ENCODE data around the gene CORO1C.
"Not testable (repeated sequence)": the region's sequence is repeated elsewhere in the genome, so short reads cannot be mapped to it uniquely, and the experiment has no call there.

The CORO1C gene

GRCh38 chr12:108629151-108629550, 102.2 kb downstream of the CORO1C start:
- no peak for DNase-seq

DNA sequence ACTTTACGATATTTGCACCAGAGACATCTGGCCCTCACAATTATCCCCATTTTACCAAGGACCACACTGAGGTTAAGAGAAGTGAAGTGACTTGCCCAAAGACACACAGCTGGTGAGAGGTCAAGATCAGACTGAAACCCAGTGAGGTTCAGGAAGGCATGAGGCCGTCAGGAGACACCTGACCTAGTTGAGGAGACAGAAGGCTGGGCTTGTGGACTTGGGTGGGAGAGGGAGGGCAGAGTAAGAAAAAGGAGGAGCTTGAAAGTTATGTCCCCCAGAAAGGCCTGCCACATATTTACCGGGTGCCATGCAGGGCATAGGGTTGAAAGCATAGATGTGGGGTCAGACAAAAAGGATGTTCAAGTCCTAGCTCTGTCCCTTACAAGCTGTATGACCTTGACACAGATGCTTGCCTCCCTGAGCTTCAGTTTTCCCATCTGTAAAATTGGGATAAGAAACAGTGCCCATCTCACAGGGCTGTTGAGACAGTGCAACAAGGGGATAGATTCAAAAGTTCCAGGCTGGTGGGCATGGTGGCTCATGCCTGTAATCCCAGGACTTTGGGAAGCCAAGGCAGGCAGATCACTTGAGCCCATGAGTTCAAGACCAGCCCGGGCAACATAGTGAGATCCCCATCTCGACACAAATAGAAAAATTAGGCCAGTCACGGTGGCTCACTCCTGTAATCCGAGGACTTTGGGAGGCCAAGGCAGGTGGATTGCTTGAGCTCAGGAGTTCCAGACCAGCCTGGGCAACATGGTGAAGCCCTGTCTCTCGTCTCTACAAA, 104.0 kb downstream of the CORO1C start:
- DNase-seq = no peak

DNA sequence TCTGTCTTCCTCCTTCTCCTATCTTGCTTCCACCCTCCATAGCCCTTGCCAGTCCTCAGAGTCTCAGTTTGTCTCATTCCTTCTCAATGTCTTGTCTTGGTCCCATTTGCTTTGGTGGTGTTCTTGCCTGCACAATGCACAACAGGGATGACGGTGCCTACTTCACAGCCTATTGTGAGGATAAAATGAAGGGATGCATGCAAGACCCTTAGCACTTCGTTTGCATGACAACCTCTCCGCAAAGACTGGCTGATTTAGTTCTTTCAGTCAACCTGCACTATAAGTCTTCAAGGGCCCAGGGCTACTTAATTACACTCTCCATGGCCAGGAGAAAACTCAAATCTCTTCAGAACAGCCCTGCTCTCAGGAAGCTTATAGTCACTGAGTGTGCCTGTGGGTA, 106.1 kb downstream of the CORO1C start:
- DNase-seq = no peak

- no peak for DNase-seq
These were observed 107.7 kb downstream of the CORO1C start for GRCh38 chr12:108623577-108623976.

GRCh38 chr12:108622921-108623514, 108.3 kb downstream of the CORO1C start:
- no peak for DNase-seq

DNA sequence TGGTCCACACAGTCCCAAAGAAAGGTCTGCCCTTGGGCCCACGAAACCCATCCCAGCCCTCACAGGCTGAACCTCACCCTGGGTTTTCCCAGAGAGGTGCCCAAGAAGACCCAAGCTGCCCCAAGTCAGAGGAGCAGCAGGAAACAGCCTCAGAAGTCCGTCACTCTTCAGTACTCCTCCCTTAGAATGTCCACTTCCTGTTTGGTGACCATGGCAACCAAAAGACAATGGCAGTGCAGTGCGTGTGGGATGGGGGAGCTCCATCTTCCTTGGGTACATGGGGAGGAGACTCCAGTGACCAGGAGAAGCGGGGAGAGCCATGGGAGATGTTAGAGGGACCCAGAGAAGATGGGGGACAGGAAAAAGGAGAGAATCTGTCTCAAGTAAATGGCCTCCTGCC, 108.9 kb downstream of the CORO1C start:
- DNase-seq = no peak

- no peak for DNase-seq
These were observed 110.2 kb downstream of the CORO1C start for GRCh38 chr12:108621161-108621560.

- no peak for DNase-seq
These were observed 111.0 kb downstream of the CORO1C start for GRCh38 chr12:108620236-108620879.

GRCh38 chr12:108619369-108620160, 111.8 kb downstream of the CORO1C start:
- no peak for DNase-seq

- not testable (repeated sequence) for DNase-seq
These were observed 112.4 kb downstream of the CORO1C start for GRCh38 chr12:108618953-108619274.

- peak; percentile 17 for DNase-seq
These were observed 113.0 kb downstream of the CORO1C start for GRCh38 chr12:108618079-108618952.

DNA sequence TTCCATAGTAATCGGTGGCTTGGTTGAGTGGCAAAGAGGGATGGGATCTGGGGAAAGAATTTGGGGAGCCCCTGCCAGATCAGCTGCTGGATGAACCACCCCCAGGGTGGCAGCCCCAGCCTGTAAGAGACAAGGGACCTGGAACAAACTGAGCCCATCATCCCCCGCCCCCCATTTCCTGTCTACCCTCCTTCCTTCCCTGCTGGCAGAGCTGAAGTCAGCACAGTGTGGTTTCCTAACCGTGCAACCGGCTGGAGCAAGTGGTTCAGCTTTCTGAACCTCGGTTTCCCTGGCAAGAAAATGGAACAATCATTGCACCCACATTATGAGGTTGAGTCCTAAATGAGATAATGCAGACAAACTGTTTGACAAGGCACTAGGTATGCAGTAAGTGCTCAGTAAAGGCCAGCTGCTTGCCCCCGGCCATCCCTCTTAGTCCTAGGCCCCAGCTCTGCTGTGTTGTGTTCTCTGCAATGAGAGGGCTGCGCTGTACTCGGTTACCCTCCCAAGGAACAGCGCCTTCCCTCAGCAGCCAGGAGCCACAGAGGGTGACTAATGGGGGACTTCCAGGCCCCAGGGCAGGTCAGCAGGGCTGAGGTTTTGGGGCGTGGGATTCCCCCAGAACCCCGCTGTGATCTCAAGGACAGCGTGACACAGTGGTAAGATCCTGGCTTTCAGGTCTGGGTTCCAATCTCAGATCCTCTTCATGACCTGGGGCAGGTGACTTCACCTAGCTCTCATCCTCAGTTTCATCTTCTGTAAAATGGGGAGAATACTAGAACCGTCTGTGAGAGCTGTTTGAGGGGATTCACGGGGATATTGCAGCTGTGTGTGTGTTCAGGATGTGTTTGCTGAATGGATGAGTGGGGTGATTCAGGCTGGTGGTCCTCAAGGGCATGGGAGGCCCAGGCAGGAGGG, 114.1 kb downstream of the CORO1C start:
- DNase-seq = no peak

- no peak for DNase-seq
These were observed 115.0 kb downstream of the CORO1C start for GRCh38 chr12:108616359-108616758.

DNA sequence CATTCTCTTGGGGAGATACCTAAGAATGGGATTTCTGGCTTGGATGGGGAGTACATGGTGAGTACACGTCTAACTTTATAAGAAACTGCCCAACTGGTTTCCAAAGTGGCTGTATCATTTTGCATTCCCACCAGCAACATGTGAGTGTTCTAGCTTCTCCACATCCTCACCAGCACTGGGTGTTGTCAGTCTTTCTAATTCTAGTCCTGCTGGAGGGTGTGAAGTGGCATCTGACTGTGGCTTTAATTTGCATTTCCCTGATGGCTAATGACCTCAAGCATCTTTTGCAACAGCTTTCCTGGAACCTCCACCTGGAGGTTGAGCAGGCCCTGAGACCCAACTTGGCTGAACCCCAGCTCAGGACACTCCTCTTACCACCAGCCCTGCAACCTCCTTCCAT, 115.4 kb downstream of the CORO1C start:
- DNase-seq = no peak

GRCh38 chr12:108614639-108615038, 116.7 kb downstream of the CORO1C start:
- DNase-seq = no peak

DNA sequence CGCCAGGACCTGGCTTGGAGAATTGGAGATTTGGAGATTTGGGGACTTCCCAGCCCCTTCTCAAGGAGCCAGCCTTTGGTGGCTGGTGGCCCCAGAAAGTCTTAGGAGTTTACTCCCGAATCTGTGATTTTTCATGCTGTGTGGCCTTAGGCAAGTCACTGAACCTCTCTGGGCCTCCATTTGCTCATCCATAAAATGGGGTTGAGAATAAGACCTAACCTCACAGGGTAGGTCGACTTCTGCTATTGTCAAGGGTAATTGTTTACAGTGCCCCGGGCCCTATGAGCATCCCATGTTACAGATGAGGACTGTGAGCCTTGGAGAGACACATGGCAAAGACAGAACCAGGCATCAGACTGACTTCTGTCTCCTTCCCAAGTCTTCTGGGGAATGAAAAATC, 117.3 kb downstream of the CORO1C start:
- DNase-seq = no peak

DNA sequence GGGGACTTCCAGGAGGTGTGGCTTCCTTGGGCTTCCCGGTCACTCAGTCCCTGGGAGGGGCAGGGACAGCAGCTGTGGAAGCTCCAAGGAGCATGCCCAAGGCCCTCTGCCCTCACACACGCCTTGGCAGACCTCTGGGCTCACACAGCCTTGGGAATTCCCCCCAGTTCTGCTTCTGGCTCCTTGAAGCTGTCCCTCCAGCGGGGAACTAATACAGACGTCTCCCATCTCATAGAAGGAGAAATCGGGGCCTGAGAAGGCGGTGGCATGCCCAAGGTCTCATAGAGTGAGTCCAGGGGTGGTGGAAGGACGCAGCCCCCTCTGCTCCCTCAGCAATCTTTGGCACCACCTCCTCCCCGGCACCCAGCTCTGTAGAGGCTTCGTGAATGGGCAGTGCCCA, 117.8 kb downstream of the CORO1C start:
- no peak for DNase-seq

DNA sequence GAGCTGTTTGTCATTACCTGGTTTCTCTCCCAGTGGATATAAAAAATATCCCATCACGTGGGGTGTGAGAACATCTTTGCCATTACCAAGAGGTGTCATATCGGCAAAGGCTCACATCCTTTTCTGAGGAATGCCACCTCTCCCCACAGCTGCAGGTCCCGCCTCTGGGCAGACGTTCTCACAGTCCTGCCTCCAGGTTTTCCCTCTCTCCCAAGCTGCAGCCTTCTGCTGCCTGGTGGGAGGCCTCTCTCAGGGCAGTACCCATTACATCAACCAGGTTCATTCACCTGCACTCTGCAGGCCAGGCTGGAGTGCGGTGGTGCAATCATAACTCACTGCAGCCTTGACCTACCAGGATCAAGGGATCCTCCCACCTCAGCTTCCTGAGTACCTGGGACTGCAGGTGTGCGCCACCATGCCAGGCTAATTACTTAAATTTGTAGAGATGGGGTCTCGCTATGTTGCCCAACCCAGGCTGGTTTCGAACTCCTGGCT, 118.5 kb downstream of the CORO1C start:
- no peak for DNase-seq

DNA sequence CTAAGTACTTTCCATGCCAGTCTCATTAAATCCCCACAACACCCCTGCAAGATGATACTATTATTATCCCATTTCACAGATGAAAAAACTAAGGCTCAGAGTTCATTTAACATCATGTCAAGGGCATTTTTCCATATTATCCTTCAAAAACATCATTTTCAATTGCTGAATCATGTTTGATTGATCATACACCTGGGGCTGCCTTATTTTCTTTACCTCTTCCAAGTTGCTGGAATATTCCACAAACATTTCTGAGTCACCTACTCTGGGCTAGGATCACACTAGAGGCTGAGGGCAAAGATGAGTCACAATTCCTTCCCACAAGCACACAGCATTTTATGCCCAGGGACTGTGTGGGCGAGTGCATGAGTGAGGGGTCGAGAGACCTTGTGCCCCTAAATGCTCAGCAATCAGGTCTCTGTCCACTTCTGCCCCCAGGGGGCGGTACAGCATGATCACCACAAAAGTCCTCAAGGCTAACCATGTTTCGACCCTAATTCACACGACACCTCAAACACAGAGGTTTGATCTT, 119.4 kb downstream of the CORO1C start:
- DNase-seq = no peak

GRCh38 chr12:108610856-108611605, 120.3 kb downstream of the CORO1C start:
- DNase-seq = no peak
